HFFc6 (cell line): Measurements from ENCODE around the gene TMTC3. TPM values are rescaled to one million over a fixed set of nuclear protein-coding genes. Genes with fewer than 3 reads are reported as not detected.
A peak's percentile ranks its signal among the peaks of the same experiment; 100 is the strongest.

Experiments
- DNase-seq: peaks from one replicate; pipeline ENCODE4 v3.0.0-alpha.2; 2018
- H3K27ac Mint-ChIP-seq: 2 replicates; pipeline ENCODE4 v1.8.0; 2020; ENCODE audit warnings: mild to moderate bottlenecking, mixed read lengths
- H3K27me3 Mint-ChIP-seq: 2 replicates; pipeline ENCODE4 v1.8.0; 2021; ENCODE audit warnings: mild to moderate bottlenecking, moderate library complexity, mixed read lengths; ENCODE audit not compliant: insufficient read depth
- H3K36me3 Mint-ChIP-seq: 2 replicates; pipeline ENCODE4 v1.8.0; 2021; ENCODE audit warnings: low read depth, mixed read lengths
- H3K4me1 Mint-ChIP-seq: 2 replicates; pipeline ENCODE4 v1.8.0; 2020; ENCODE audit warnings: low read depth, mixed read lengths
- H3K4me3 Mint-ChIP-seq: 2 replicates; pipeline ENCODE4 v1.8.0; 2020; ENCODE audit warnings: mild to moderate bottlenecking, moderate library complexity, mixed read lengths
- H3K9me3 Mint-ChIP-seq: 2 replicates; pipeline ENCODE4 v1.8.0; 2020; ENCODE audit warnings: mild to moderate bottlenecking, mixed read lengths
- total RNA-seq, 6 experiments: library from RNA; stranded (reverse); fragmentation: NEBNext Ultra II Directional; extraction: Animal tissue kit (Norgen Biotek cat#: 25700); gene quantifications; 2 replicates in 1 of 6; 3 replicates in 5 of 6; pipeline ENCODE4 v1.2.3, GENCODE V29; 2021
- TF ChIP-seq, protein P1 (sequence below): fragments of 200-600 bp; sonication (generic); IDR thresholded peaks from 2 replicates; pipeline ENCODE4 v1.5.0; 2021; ENCODE audit warnings: antibody characterized with exemption, mild to moderate bottlenecking

Gene TMTC3
- total RNA-seq, 6 experiments from 2014 or later: 41.3 to 48.9 (median 46.3) TPM

DNA sequence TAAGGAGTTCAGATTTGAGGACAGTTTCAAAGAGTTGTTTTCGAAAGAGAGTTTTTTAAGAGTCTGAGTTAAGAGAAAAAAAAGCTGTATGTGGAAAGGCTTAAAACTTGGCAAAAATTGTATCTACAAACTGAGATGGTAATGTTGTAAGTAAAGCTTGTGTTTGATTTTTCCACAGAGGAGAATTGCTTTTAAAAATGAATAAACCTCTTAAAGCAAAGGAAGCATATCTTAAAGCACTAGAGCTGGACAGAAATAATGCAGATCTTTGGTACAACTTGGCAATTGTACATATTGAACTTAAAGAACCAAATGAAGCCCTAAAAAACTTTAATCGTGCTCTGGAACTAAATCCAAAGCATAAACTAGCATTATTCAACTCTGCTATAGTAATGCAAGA, 50.3 kb downstream of the TMTC3 start:
- DNase-seq: no peak
- Mint-ChIP-seq H3K27ac (no peak overlapping the region), H3K4me3 (no peak overlapping the region), H3K4me1 (peaks cover 23% of the 10 kb centered on the region), H3K9me3 (no peaks in the 10 kb centered on the region), H3K36me3 (peaks cover 20% of the 10 kb centered on the region), H3K27me3 (peaks cover 2% of the 10 kb centered on the region; the same call in 1 of the 2 replicates)
- TF ChIP-seq, protein P1, sequence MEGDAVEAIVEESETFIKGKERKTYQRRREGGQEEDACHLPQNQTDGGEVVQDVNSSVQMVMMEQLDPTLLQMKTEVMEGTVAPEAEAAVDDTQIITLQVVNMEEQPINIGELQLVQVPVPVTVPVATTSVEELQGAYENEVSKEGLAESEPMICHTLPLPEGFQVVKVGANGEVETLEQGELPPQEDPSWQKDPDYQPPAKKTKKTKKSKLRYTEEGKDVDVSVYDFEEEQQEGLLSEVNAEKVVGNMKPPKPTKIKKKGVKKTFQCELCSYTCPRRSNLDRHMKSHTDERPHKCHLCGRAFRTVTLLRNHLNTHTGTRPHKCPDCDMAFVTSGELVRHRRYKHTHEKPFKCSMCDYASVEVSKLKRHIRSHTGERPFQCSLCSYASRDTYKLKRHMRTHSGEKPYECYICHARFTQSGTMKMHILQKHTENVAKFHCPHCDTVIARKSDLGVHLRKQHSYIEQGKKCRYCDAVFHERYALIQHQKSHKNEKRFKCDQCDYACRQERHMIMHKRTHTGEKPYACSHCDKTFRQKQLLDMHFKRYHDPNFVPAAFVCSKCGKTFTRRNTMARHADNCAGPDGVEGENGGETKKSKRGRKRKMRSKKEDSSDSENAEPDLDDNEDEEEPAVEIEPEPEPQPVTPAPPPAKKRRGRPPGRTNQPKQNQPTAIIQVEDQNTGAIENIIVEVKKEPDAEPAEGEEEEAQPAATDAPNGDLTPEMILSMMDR: no peak

DNA sequence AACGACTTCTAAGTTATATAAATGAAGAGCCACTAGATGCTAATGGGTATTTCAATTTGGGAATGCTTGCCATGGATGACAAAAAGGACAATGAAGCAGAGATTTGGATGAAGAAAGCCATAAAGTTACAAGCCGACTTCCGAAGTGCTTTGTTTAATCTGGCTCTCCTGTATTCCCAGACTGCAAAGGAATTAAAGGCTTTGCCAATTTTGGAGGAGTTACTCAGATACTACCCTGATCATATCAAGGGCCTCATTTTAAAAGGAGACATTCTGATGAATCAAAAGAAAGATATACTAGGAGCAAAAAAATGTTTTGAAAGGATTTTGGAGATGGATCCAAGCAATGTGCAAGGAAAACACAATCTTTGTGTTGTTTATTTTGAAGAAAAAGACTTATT, 52.8 kb downstream of the TMTC3 start:
- no peak for DNase-seq

DNA sequence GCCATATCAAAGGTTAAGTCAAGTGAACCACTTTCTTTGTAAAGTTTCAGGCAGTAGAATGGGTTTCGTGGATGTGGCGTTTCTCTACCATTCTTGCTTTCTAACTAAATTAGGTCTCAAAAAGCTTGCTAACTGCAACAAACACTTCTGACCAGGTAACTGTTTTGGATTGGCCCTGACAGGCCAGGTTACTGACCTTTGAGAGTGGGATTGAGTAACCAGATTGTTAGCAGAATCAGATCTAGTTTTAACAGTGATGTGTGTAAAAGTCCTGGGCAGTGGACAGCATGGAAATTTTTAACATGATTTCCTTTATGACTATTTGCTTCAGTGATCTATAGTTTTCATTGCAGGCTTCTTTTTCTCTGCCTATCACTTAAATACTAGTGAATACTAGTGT, 57.9 kb downstream of the TMTC3 start:
- H3K36me3 Mint-ChIP-seq: peaks cover 21% of the 10 kb centered on the region
- H3K9me3 Mint-ChIP-seq: peaks cover 11% of the 10 kb centered on the region
- TF ChIP-seq, protein P1: no peak
- no peak overlapping the region for H3K27ac Mint-ChIP-seq
- no peak overlapping the region for H3K4me3 Mint-ChIP-seq
- no peak for DNase-seq
- H3K27me3 Mint-ChIP-seq: no peaks in the 10 kb centered on the region
- peaks cover 39% of the 10 kb centered on the region for H3K4me1 Mint-ChIP-seq

More for the DNA sequence above, 52.8 kb downstream of the TMTC3 start:
- Mint-ChIP-seq H3K4me1 (peaks cover 9% of the 10 kb centered on the region; the same call in 1 of the 2 replicates), H3K9me3 (no peaks in the 10 kb centered on the region), H3K4me3 (no peak overlapping the region), H3K27me3 (peaks cover 2% of the 10 kb centered on the region; the same call in 1 of the 2 replicates), H3K36me3 (peaks cover 20% of the 10 kb centered on the region), H3K27ac (no peak overlapping the region)
- TF ChIP-seq, protein P1: no peak

DNA sequence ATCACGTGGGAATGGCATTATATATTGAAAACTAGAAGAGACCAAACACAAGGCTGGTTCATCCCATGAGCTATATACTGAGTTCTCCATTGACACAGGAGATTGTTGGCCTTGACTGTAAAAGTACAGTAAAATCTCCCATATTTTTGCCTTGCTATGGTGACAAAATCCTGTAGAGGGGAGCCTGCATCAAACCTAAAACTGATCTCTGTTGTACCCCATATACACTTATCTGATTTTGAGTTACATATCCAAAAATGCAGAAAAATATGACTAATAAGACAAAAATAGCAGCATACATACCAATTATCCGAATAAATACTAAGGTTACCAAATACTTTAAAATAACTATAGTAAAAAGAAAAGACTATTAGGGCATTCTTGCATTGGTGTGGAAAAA, 60.4 kb downstream of the TMTC3 start:
- peaks cover 25% of the 10 kb centered on the region for H3K36me3 Mint-ChIP-seq
- TF ChIP-seq, protein P1: peak; percentile 60
- peaks cover 56% of the 10 kb centered on the region for H3K4me1 Mint-ChIP-seq
- H3K27ac Mint-ChIP-seq: peak overlapping the region; percentile 65
- H3K9me3 Mint-ChIP-seq: peaks cover 17% of the 10 kb centered on the region
- H3K4me3 Mint-ChIP-seq: no peak overlapping the region
- H3K27me3 Mint-ChIP-seq: no peaks in the 10 kb centered on the region
- peak; percentile 66 for DNase-seq

DNA sequence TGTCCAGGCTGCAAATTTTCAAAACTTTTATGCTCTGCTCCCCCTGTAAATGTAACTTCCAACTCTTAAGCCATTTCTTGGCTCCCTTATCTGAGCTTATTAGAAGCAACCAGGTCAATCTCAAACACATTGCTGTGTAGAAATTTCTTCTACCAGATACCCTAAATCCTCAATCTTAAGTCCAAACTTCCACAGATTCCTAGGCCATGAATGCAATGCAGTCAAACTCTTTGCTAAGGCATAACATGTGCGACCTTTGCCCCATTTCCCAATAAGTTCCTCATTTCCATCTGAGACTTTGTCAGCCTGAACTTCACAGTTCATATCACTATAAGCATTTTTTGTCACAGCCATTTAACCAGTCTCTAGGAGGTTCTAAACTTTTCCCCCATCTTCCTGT, 64.5 kb downstream of the TMTC3 start:
- Mint-ChIP-seq H3K27ac (peak overlapping the region; percentile 65), H3K27me3 (no peaks in the 10 kb centered on the region), H3K36me3 (peaks cover 52% of the 10 kb centered on the region), H3K4me1 (peaks cover 69% of the 10 kb centered on the region), H3K4me3 (no peak overlapping the region), H3K9me3 (peaks cover 46% of the 10 kb centered on the region)
- DNase-seq: peak; percentile 26
- TF ChIP-seq, protein P1: no peak
